Activated B cell treated with CpG ODN at 0.5 μM for 24 hours (primary cell): ENCODE measurements around the gene MTMR11. TPM values are rescaled to one million over a fixed set of nuclear protein-coding genes. Genes with fewer than 3 reads are reported as not detected.

ENCODE experiments used
- ATAC-seq: fragments of 200-7000 bp; cut with Tn5 transposase; one replicate; pipeline ENCODE4 v1.10.0; 2021; ENCODE audit warnings: low read depth, mild to moderate bottlenecking, moderate library complexity
- CTCF ChIA-PET: fragments of 350-600 bp; sonication (Branson Sonifier 250); formaldehyde crosslinking; loops from one replicate; lab custom pipeline; 2021; ENCODE audit warnings: antibody characterized with exemption; lab: Charles Lee
- POLR2A ChIA-PET: fragments of 350-600 bp; sonication (Branson Sonifier 250); formaldehyde crosslinking; loops from one replicate; lab custom pipeline; 2021; ENCODE audit warnings: antibody characterized with exemption; lab: Charles Lee
- DNase-seq: peaks from one replicate; pipeline ENCODE4 v3.0.0; 2022
- H3K27ac Mint-ChIP-seq: one replicate; pipeline ENCODE4 v1.8.0; 2020; ENCODE audit warnings: mixed read lengths
- H3K27me3 Mint-ChIP-seq: one replicate; pipeline ENCODE4 v1.8.0; 2021; ENCODE audit warnings: mixed read lengths
- H3K36me3 Mint-ChIP-seq: one replicate; pipeline ENCODE4 v1.8.0; 2021; ENCODE audit warnings: low read depth, mixed read lengths
- H3K4me1 Mint-ChIP-seq: one replicate; pipeline ENCODE4 v1.8.0; 2021; ENCODE audit warnings: mixed read lengths
- H3K4me3 Mint-ChIP-seq: one replicate; pipeline ENCODE4 v1.8.0; 2020; ENCODE audit warnings: mild to moderate bottlenecking, mixed read lengths
- H3K9me3 Mint-ChIP-seq: one replicate; pipeline ENCODE4 v1.8.0; 2020; ENCODE audit warnings: mixed read lengths
- intact Hi-C: fragments of 100-400 bp; cut with micrococcal nuclease; formaldehyde crosslinking; loops from one replicate; pipeline ENCODE4 v1.15.1; 2024
- total RNA-seq: library from RNA; stranded (reverse); gene quantifications from 2 replicates; pipeline ENCODE4 v1.2.3, GENCODE V29; 2022
- TF ChIP-seq, protein P1 (sequence below): fragments of 200-600 bp; IDR thresholded peaks from one replicate; pipeline ENCODE4 v1.8.0; 2022; ENCODE audit warnings: antibody characterized with exemption, mild to moderate bottlenecking

MTMR11 gene
- total RNA-seq, 1 donor from 2014 or later, result not detected

DNA sequence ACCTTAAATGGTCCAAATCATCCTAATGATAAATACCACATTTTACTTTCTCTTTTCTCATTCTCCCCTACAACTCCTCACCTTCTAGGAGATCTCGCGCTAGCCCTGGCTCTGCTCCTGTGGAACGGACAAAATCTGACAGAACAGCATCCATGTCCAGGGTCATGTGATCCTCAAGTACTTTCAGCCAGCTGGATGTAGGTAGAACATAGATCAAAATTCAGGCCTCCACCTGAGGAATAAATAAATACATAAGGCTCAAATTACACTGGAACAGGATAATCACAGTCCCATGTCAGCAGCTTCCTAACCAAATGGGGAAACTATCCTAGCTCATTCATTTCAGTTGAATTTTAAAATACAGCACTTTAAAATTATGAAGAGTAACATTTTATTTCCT, 40.7 kb upstream of the MTMR11 start:
- ChIA-PET CTCF (no interaction called here), POLR2A (no interaction called here)
- no peaks in the 10 kb centered on the region for H3K36me3 Mint-ChIP-seq
- intact Hi-C loops, result no loop called here
- TF ChIP-seq, protein P1, sequence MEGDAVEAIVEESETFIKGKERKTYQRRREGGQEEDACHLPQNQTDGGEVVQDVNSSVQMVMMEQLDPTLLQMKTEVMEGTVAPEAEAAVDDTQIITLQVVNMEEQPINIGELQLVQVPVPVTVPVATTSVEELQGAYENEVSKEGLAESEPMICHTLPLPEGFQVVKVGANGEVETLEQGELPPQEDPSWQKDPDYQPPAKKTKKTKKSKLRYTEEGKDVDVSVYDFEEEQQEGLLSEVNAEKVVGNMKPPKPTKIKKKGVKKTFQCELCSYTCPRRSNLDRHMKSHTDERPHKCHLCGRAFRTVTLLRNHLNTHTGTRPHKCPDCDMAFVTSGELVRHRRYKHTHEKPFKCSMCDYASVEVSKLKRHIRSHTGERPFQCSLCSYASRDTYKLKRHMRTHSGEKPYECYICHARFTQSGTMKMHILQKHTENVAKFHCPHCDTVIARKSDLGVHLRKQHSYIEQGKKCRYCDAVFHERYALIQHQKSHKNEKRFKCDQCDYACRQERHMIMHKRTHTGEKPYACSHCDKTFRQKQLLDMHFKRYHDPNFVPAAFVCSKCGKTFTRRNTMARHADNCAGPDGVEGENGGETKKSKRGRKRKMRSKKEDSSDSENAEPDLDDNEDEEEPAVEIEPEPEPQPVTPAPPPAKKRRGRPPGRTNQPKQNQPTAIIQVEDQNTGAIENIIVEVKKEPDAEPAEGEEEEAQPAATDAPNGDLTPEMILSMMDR, result no peak
- H3K4me3 Mint-ChIP-seq, result no peak overlapping the region
- H3K27me3 Mint-ChIP-seq, result no peaks in the 10 kb centered on the region
- H3K27ac Mint-ChIP-seq, result no peak overlapping the region
- ATAC-seq (no peak), DNase-seq (no peak)
- H3K4me1 Mint-ChIP-seq, result peaks cover 4% of the 10 kb centered on the region
- no peaks in the 10 kb centered on the region for H3K9me3 Mint-ChIP-seq

DNA sequence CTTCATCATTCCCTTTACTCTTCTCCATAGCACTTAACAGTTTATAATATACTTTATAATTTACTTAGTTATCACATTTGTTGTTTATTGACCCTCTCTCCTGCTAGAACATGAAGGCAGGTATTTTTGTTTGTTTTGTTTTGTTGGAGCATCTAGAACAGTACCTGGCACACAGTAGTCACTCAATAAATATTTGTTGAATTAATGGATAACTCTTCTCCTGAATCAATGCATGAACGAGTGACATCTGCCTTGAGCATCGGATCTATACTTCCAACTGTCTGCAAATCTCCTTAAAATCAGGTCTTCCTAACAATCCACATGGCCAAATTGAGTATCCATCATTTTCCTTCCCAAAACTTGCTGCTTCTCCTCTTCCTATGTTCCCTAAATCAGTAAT, 35.9 kb upstream of the MTMR11 start:
- ATAC-seq, result no peak
- no peak overlapping the region for H3K27ac Mint-ChIP-seq
- no peak overlapping the region for H3K4me3 Mint-ChIP-seq
- CTCF ChIA-PET, result interaction anchor here (1.0 kb wide), 1 partner anchor 10 kb away, joined by 3 read pairs; no protein-coding TSS in a partner anchor
- peaks cover 2% of the 10 kb centered on the region for H3K4me1 Mint-ChIP-seq
- no peak for DNase-seq
- H3K27me3 Mint-ChIP-seq, result no peaks in the 10 kb centered on the region
- H3K9me3 Mint-ChIP-seq, result no peaks in the 10 kb centered on the region
- POLR2A ChIA-PET, result no interaction called here
- TF ChIP-seq, protein P1, result no peak
- intact Hi-C loops, result no loop called here
- peaks cover 5% of the 10 kb centered on the region for H3K36me3 Mint-ChIP-seq

DNA sequence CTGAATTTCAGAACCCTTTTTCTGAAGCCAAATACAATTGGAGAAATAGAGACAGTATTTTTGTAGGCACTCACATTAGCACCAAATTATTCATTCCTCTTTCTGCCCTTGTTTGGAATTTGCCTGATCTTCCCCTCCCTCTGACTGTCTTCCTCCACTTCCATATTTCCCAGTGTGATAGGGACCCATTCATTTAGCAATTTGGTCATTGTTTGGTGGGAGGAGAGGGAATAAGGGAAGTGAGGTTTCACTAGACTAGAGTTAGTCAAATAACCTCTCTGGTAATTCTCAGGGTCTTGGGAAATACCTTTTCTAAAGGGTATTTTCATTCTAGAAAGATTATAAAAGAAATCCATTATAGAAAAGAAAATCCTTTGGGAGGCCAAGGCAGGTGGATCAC, 31.0 kb upstream of the MTMR11 start:
- intact Hi-C loops, result no loop called here
- Mint-ChIP-seq H3K4me3 (no peak overlapping the region), H3K27me3 (no peaks in the 10 kb centered on the region), H3K4me1 (no peaks in the 10 kb centered on the region), H3K27ac (no peak overlapping the region), H3K9me3 (no peaks in the 10 kb centered on the region), H3K36me3 (peaks cover 8% of the 10 kb centered on the region)
- CTCF ChIA-PET, result no interaction called here
- ATAC-seq (no peak), DNase-seq (no peak)
- TF ChIP-seq, protein P1, result no peak
- POLR2A ChIA-PET, result no interaction called here

DNA sequence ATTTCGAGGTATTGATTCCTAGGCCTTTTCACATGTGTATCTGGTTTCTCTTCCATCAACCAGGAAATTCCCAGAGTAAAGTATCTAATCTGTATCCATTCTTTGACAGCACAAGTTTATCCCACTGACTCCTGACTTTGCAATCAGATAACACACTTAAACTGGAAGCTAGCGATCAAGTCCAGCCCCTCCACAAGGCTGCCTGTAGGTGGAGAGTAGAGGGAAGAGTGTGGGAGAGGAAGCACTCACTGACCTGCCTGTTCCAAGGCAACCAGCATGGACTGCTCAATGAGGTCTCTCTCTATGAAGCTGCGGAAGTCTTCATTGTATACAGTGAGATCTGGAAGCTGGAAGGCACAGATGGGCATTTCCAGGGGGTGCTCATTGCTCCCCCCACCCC, 30.4 kb upstream of the MTMR11 start:
- intact Hi-C loops, result no loop called here
- Mint-ChIP-seq H3K4me1 (peaks cover 3% of the 10 kb centered on the region), H3K4me3 (no peak overlapping the region), H3K27ac (no peak overlapping the region), H3K27me3 (no peaks in the 10 kb centered on the region), H3K9me3 (no peaks in the 10 kb centered on the region), H3K36me3 (peaks cover 8% of the 10 kb centered on the region)
- ChIA-PET POLR2A (no interaction called here), CTCF (no interaction called here)
- ATAC-seq (no peak), DNase-seq (no peak)
- TF ChIP-seq, protein P1, result no peak

DNA sequence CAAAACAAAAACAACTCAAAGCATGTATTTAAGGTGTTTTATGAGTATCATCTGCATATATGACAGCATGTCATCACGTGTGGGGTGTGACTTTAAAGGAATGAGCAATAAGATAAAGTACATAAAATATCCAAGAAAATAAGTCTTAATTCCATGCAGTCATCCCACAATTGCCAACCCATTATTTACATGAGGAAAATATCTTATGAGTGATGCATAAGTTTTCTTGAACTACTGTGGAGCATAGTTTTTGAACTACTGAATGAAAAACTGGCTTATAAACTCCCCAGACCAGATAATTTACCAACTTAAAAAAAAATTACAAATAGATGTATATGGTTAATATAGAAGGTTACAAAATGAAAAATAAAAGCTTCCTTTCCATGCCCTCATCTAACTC, 29.7 kb upstream of the MTMR11 start:
- Mint-ChIP-seq H3K9me3 (no peaks in the 10 kb centered on the region), H3K36me3 (peaks cover 8% of the 10 kb centered on the region), H3K4me1 (peaks cover 4% of the 10 kb centered on the region), H3K27me3 (no peaks in the 10 kb centered on the region), H3K27ac (no peak overlapping the region), H3K4me3 (no peak overlapping the region)
- TF ChIP-seq, protein P1, result no peak
- CTCF ChIA-PET, result interaction anchor here (0.6 kb wide), 1 partner anchor 203 kb away, joined by 4 read pairs; no protein-coding TSS in a partner anchor
- POLR2A ChIA-PET, result no interaction called here
- intact Hi-C loops, result no loop called here
- ATAC-seq, result no peak
- DNase-seq, result no peak
